Mammary epithelial cell (primary cell): ENCODE data around the gene ACOT4.

Source experiments
- CTCF ChIP-seq, 2 donors: IDR thresholded peaks in 1 of 2; conservative IDR thresholded peaks in 1 of 2; 2 replicates each; pipeline ENCODE4 v1.5.1; 2011 to 2012; ENCODE audit warnings: inconsistent platforms in 2 of 2, low read length in 2 of 2, mild to moderate bottlenecking in 2 of 2, control low read depth in 1 of 2, low read depth in 1 of 2; ENCODE audit not compliant: insufficient read depth in 1 of 2; ENCODE audit errors: extremely low read depth in 1 of 2
- EZH2 ChIP-seq: IDR thresholded peaks from 2 replicates; pipeline ENCODE4 v1.6.1; 2012; ENCODE audit warnings: low read length, inconsistent platforms, borderline replicate concordance

GRCh38 chr14:73619524-73619923 lies 27.9 kb downstream of the ACOT4 start:
- TF ChIP-seq CTCF (conservative IDR thresholded peaks at IDR 0.05 in 1 of 2, IDR thresholded peaks at IDR 0.05 in 1 of 2; ENCODE audit: extremely low read depth in 1 of 2, insufficient read depth in 1 of 2, low read depth in 1 of 2, low read length in 2 of 2): no peak
- no peak for TF ChIP-seq EZH2
